Mammary epithelial cell (primary cell): ENCODE results near the gene LEKR1.

Experiments used
- CTCF ChIP-seq, 2 donors: IDR thresholded peaks in 1 of 2; conservative IDR thresholded peaks in 1 of 2; 2 replicates each; pipeline ENCODE4 v1.5.1; 2011 to 2012; ENCODE audit warnings: inconsistent platforms in 2 of 2, low read length in 2 of 2, mild to moderate bottlenecking in 2 of 2, control low read depth in 1 of 2, low read depth in 1 of 2; ENCODE audit not compliant: insufficient read depth in 1 of 2; ENCODE audit errors: extremely low read depth in 1 of 2
- EZH2 ChIP-seq: IDR thresholded peaks from 2 replicates; pipeline ENCODE4 v1.6.1; 2012; ENCODE audit warnings: low read length, inconsistent platforms, borderline replicate concordance

- TF ChIP-seq CTCF (conservative IDR thresholded peaks at IDR 0.05 in 1 of 2, IDR thresholded peaks at IDR 0.05 in 1 of 2; ENCODE audit: extremely low read depth in 1 of 2, insufficient read depth in 1 of 2, low read depth in 1 of 2, low read length in 2 of 2) (no peak), EZH2 (no peak)
Observed at GRCh38 chr3:156818890-156819289, 7.3 kb upstream of the LEKR1 start.
